CD4-positive, alpha-beta T cell treated with Interleukin-4 for 1 hour (primary cell): ENCODE results near the gene ADAM12.
"Not testable (repeated sequence)": the region's sequence is repeated elsewhere in the genome, so short reads cannot be mapped to it uniquely, and the experiment has no call there.

Experiments
- DNase-seq, 2 donors: peaks; one replicate each; pipeline ENCODE4 v3.0.0-alpha.2; 2020 to 2022

Gene ADAM12

GRCh38 chr10:125999694-126000093, 388.6 kb downstream of the ADAM12 start:
- no peak for DNase-seq

- no peak for DNase-seq
Measured at GRCh38 chr10:125997586-125997985, 390.7 kb downstream of the ADAM12 start.

GRCh38 chr10:125995726-125996304, 392.5 kb downstream of the ADAM12 start:
- DNase-seq: no peak

GRCh38 chr10:125994601-125995000, 393.7 kb downstream of the ADAM12 start:
- DNase-seq: no peak

GRCh38 chr10:125992254-125992653, 396.0 kb downstream of the ADAM12 start:
- DNase-seq: no peak

GRCh38 chr10:125991392-125991791, 396.9 kb downstream of the ADAM12 start:
- DNase-seq: no peak

GRCh38 chr10:125990974-125991373, 397.3 kb downstream of the ADAM12 start:
- no peak for DNase-seq

- no peak for DNase-seq
Measured at GRCh38 chr10:125989791-125990190, 398.5 kb downstream of the ADAM12 start.

GRCh38 chr10:125985557-125986240, 402.6 kb downstream of the ADAM12 start:
- DNase-seq: no peak

- no peak for DNase-seq
Measured at GRCh38 chr10:125984865-125985495, 403.3 kb downstream of the ADAM12 start.

- no peak for DNase-seq
Measured at GRCh38 chr10:125984346-125984745, 403.9 kb downstream of the ADAM12 start.

GRCh38 chr10:125983656-125984055, 404.6 kb downstream of the ADAM12 start:
- no peak for DNase-seq

GRCh38 chr10:125983161-125983560, 405.1 kb downstream of the ADAM12 start:
- no peak for DNase-seq

GRCh38 chr10:125982260-125982948, 405.9 kb downstream of the ADAM12 start:
- DNase-seq: peak; percentile 45 to 47

GRCh38 chr10:125980521-125981035, 407.7 kb downstream of the ADAM12 start:
- no peak for DNase-seq

- no peak for DNase-seq
Measured at GRCh38 chr10:125979976-125980375, 408.3 kb downstream of the ADAM12 start.

GRCh38 chr10:125976960-125977605, 411.2 kb downstream of the ADAM12 start:
- no peak for DNase-seq

GRCh38 chr10:125970077-125970630, 418.1 kb downstream of the ADAM12 start:
- not testable (repeated sequence) for DNase-seq

GRCh38 chr10:125967533-125967932, 420.7 kb downstream of the ADAM12 start:
- DNase-seq: no peak

- no peak for DNase-seq
Measured at GRCh38 chr10:125964558-125964957, 423.7 kb downstream of the ADAM12 start.
